Trophoblast cell (in vitro differentiated cells and primary cell): ENCODE results near the gene GPRC5D.

Experiments
- DNase-seq, 2 donors: peaks; one replicate each; pipeline ENCODE4 v3.0.0-alpha.2; 2016
- H2AFZ ChIP-seq: 2 replicates; pipeline ENCODE4 v1.6.1; 2013; ENCODE audit warnings: low read length, moderate library complexity, mild to moderate bottlenecking; ENCODE audit not compliant: insufficient read depth, poor library complexity
- H2AK5ac ChIP-seq: 2 replicates; pipeline ENCODE4 v1.6.1; 2013; ENCODE audit warnings: mild to moderate bottlenecking, low read length
- H2BK120ac ChIP-seq: 2 replicates; pipeline ENCODE4 v1.6.1; 2013; ENCODE audit warnings: low read length, mild to moderate bottlenecking, moderate library complexity; ENCODE audit not compliant: insufficient read depth, poor library complexity
- H2BK12ac ChIP-seq: 2 replicates; pipeline ENCODE4 v1.6.1; 2013; ENCODE audit warnings: mild to moderate bottlenecking, low read length, moderate library complexity
- H2BK5ac ChIP-seq: 2 replicates; pipeline ENCODE4 v1.6.1; 2013; ENCODE audit warnings: low read length, low read depth, moderate library complexity, mild to moderate bottlenecking; ENCODE audit not compliant: poor library complexity
- H3K14ac ChIP-seq: 2 replicates; pipeline ENCODE4 v1.6.1; 2013; ENCODE audit warnings: mild to moderate bottlenecking, low read length
- H3K18ac ChIP-seq: 2 replicates; pipeline ENCODE4 v1.6.1; 2013; ENCODE audit warnings: mild to moderate bottlenecking, low read length
- H3K23ac ChIP-seq: 2 replicates; pipeline ENCODE4 v1.6.1; 2013; ENCODE audit warnings: low read length
- H3K27ac ChIP-seq: 2 replicates; pipeline ENCODE4 v1.5.1; 2013; ENCODE audit warnings: low read depth, mild to moderate bottlenecking, inconsistent platforms, low read length, moderate library complexity
- H3K27me3 ChIP-seq: 2 replicates; pipeline ENCODE4 v1.6.1; 2013; ENCODE audit warnings: inconsistent platforms, mild to moderate bottlenecking, low read length, moderate library complexity; ENCODE audit not compliant: insufficient read depth
- H3K36me3 ChIP-seq, 2 experiments: 1 replicate in 1 of 2; 2 replicates in 1 of 2; pipeline ENCODE4 v1.6.1; 2013; ENCODE audit warnings: low read length in 2 of 2, mild to moderate bottlenecking in 2 of 2, moderate library complexity in 1 of 2; ENCODE audit not compliant: insufficient read depth in 2 of 2, control insufficient read depth in 1 of 2
- H3K4ac ChIP-seq: 2 replicates; pipeline ENCODE4 v1.6.1; 2013; ENCODE audit warnings: low read depth, mild to moderate bottlenecking, low read length, moderate library complexity
- H3K4me1 ChIP-seq, 2 experiments: 1 replicate in 1 of 2; 2 replicates in 1 of 2; pipeline ENCODE4 v1.6.1; 2013; ENCODE audit warnings: low read length in 2 of 2, mild to moderate bottlenecking in 2 of 2, moderate library complexity in 1 of 2; ENCODE audit not compliant: insufficient read depth in 2 of 2, control insufficient read depth in 1 of 2
- H3K4me2 ChIP-seq: 2 replicates; pipeline ENCODE4 v1.6.1; 2013; ENCODE audit warnings: inconsistent platforms, mild to moderate bottlenecking, low read length, moderate library complexity
- H3K4me3 ChIP-seq: 2 replicates; pipeline ENCODE4 v1.5.1; 2013; ENCODE audit warnings: mild to moderate bottlenecking, low read depth, low read length, inconsistent platforms
- H3K79me1 ChIP-seq: one replicate; pipeline ENCODE4 v1.6.1; 2013; ENCODE audit warnings: low read length
- H3K79me2 ChIP-seq: 2 replicates; pipeline ENCODE4 v1.6.1; 2013; ENCODE audit warnings: low read length, mild to moderate bottlenecking; ENCODE audit not compliant: control insufficient read depth, insufficient read depth, poor library complexity
- H3K9ac ChIP-seq: 2 replicates; pipeline ENCODE4 v1.6.1; 2013; ENCODE audit warnings: mild to moderate bottlenecking, low read length
- H3K9me3 ChIP-seq: 2 replicates; pipeline ENCODE4 v1.6.1; 2013; ENCODE audit warnings: low read depth, mild to moderate bottlenecking, control low read depth, inconsistent platforms, low read length; ENCODE audit not compliant: insufficient read depth
- H4K12ac ChIP-seq: 2 replicates; pipeline ENCODE4 v1.6.1; 2013; ENCODE audit warnings: low read depth, mild to moderate bottlenecking, low read length, moderate library complexity
- H4K8ac ChIP-seq: 2 replicates; pipeline ENCODE4 v1.6.1; 2013; ENCODE audit warnings: low read depth, mild to moderate bottlenecking, low read length, moderate library complexity
- H4K91ac ChIP-seq: one replicate; pipeline ENCODE4 v1.6.1; 2013; ENCODE audit warnings: low read depth, mild to moderate bottlenecking, low read length, moderate library complexity
- WGBS: extraction: QIAGEN DNeasy Blood & Tissue Kit; methylation state at CpG from one replicate; pipeline ENCODE4 v1.1.7; 2013; ENCODE audit warnings: missing lambda C conversion rate; ENCODE audit not compliant: insufficient read length, insufficient coverage; ENCODE audit errors: extremely low coverage; 5-methylcytosine and 5-hydroxymethylcytosine counted together

Gene GPRC5D

DNA sequence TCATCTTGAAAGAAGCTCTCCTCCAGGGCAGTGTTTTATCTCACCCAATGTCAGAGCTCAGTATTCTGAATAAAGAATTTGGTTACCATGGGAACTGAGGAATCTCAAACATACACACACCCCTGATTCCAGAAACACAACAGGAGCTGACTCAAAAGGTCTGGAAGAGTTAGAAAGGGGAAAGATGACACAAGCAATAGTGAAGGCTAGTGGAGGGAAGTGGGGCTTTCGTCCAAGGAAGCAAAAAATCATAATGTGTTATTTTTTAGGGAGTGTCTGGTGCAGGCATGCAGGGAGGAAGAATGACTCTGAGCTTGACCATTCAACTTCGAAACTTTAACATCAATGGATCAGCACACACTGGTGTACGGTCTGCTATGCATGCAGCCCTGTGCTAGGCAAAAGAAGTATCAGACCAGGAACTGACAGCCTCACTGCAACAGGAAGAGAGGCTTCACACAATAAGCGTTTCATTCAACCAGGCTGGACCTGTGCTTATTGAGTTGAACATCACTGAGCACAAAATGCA is 27.8 kb upstream of the GPRC5D start:
- no peak overlapping the region for H4K12ac ChIP-seq
- no peak overlapping the region for H3K14ac ChIP-seq
- no peaks in the 10 kb centered on the region for H3K79me1 ChIP-seq
- H4K91ac ChIP-seq = no peak overlapping the region
- WGBS = no CpG with 5 or more reads among the region's 4 CpGs
- H3K36me3 ChIP-seq = peaks cover 17 to 29% of the 10 kb centered on the region in 2 experiments
- H2BK120ac ChIP-seq = no peak overlapping the region
- no peaks in the 10 kb centered on the region for H3K9me3 ChIP-seq
- H3K27ac ChIP-seq = no peak overlapping the region
- peaks cover 10 to 15% of the 10 kb centered on the region in 2 experiments for H3K4me1 ChIP-seq
- no peak overlapping the region for H3K4ac ChIP-seq
- peak overlapping the region; percentile 38 for H3K9ac ChIP-seq
- H2BK12ac ChIP-seq = no peak overlapping the region
- H3K4me2 ChIP-seq = no peak overlapping the region
- no peak overlapping the region for H3K23ac ChIP-seq
- no peak overlapping the region for H3K4me3 ChIP-seq
- peak; percentile 78 to 98 for DNase-seq
- no peaks in the 10 kb centered on the region for H3K27me3 ChIP-seq
- no peaks in the 10 kb centered on the region for H3K79me2 ChIP-seq
- no peak overlapping the region for H2AFZ ChIP-seq
- no peak overlapping the region for H2AK5ac ChIP-seq
- H4K8ac ChIP-seq = no peak overlapping the region
- no peak overlapping the region for H3K18ac ChIP-seq
- H2BK5ac ChIP-seq = no peak overlapping the region

DNA sequence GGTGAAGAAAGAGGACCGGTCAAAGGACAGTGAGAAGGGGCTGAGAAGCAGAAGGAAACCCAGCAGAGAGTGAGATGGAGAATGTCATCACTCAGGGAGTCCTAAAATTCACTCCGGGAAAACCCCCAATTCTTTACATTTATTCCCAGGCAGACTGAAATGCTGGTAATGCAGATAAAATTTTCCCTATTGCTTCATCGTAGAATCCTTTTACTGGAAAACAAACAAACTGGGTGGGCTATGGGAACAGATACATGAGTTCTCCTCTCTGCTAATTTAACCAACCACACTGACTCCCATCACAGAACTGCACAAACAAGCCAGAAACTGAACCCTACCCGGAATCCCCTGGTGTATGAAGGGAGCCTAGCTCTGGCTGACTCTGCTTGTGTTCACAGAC is 27.2 kb upstream of the GPRC5D start:
- Histone ChIP-seq H3K18ac (no peak overlapping the region), H2BK12ac (no peak overlapping the region), H4K91ac (no peak overlapping the region), H3K14ac (no peak overlapping the region), H2BK5ac (no peak overlapping the region), H3K79me2 (no peaks in the 10 kb centered on the region), H3K79me1 (no peaks in the 10 kb centered on the region), H3K36me3 (peaks cover 16 to 31% of the 10 kb centered on the region in 2 experiments), H3K27me3 (no peaks in the 10 kb centered on the region), H3K4ac (no peak overlapping the region), H3K9ac (no peak overlapping the region), H3K4me3 (no peak overlapping the region), H3K27ac (no peak overlapping the region), H3K23ac (no peak overlapping the region), H4K8ac (no peak overlapping the region), H2BK120ac (no peak overlapping the region), H3K9me3 (no peaks in the 10 kb centered on the region), H2AFZ (no peak overlapping the region), H3K4me2 (no peak overlapping the region), H2AK5ac (no peak overlapping the region), H3K4me1 (peaks cover 10 to 15% of the 10 kb centered on the region in 2 experiments), H4K12ac (no peak overlapping the region)
- WGBS = no CpG with 5 or more reads among the region's 4 CpGs
- peak; percentile 67 to 96 for DNase-seq

DNA sequence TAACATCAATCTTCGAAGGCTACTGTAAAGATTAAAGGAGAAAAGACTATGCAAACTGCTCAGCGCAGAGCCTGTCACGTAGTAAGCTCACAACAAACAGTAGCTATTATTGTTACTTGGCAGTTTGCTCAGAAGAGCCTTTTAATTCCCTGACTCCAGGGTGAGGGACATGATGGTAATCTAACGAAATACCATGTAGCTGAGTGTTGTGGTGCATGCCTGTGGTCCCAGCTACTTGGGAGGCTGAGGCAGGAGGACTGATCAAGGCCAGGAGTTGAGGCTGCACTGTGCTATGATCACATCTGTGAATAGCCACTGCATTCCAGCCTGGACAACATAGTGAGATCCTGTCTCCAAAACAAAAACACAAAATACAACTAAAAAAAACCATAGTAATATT is 25.3 kb upstream of the GPRC5D start:
- H3K79me2 ChIP-seq = no peaks in the 10 kb centered on the region
- H3K9ac ChIP-seq = no peak overlapping the region
- H3K4ac ChIP-seq = no peak overlapping the region
- H4K12ac ChIP-seq = no peak overlapping the region
- H2AK5ac ChIP-seq = no peak overlapping the region
- H3K27me3 ChIP-seq = no peaks in the 10 kb centered on the region
- no peak overlapping the region for H2AFZ ChIP-seq
- no peak overlapping the region for H3K4me2 ChIP-seq
- no peak overlapping the region for H3K18ac ChIP-seq
- WGBS = no CpG with 5 or more reads among the region's 4 CpGs
- H2BK120ac ChIP-seq = no peak overlapping the region
- H2BK12ac ChIP-seq = no peak overlapping the region
- H3K14ac ChIP-seq = no peak overlapping the region
- peak; percentile 88 to 94 for DNase-seq
- H2BK5ac ChIP-seq = no peak overlapping the region
- H4K91ac ChIP-seq = no peak overlapping the region
- peaks cover 1% of the 10 kb centered on the region for H3K9me3 ChIP-seq
- H3K4me3 ChIP-seq = no peak overlapping the region
- peaks cover 21 to 41% of the 10 kb centered on the region in 2 experiments for H3K36me3 ChIP-seq
- H3K79me1 ChIP-seq = no peaks in the 10 kb centered on the region
- no peak overlapping the region for H4K8ac ChIP-seq
- H3K27ac ChIP-seq = no peak overlapping the region
- H3K23ac ChIP-seq = no peak overlapping the region
- H3K4me1 ChIP-seq = peaks cover 10 to 15% of the 10 kb centered on the region in 2 experiments

DNA sequence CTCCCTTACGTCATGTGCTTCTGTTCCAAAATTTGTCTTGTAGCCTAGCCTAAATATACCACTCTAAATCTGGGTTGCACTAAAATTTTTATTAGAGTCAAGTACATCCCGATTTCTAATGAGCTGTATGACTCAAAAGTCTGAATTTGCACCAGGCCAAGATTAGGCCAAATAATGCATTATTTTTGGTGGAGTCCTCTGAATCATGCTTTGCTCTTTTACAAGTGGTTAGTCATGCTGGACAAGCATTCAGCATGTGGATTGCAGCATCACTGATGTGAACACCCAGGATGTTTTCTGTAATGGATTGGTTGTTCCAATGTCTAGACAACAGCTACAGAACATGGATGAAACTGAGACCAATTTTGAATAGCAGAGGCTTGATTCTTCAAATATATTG is 24.4 kb upstream of the GPRC5D start:
- Histone ChIP-seq H4K91ac (no peak overlapping the region), H3K14ac (no peak overlapping the region), H2AFZ (no peak overlapping the region), H2AK5ac (no peak overlapping the region), H2BK120ac (no peak overlapping the region), H3K18ac (no peak overlapping the region), H2BK5ac (no peak overlapping the region), H3K9ac (no peak overlapping the region), H3K27me3 (no peaks in the 10 kb centered on the region), H2BK12ac (no peak overlapping the region), H3K4me3 (no peak overlapping the region), H4K8ac (no peak overlapping the region), H3K4me1 (peaks cover 10 to 15% of the 10 kb centered on the region in 2 experiments), H3K9me3 (peaks cover 1% of the 10 kb centered on the region), H3K4ac (no peak overlapping the region), H3K27ac (no peak overlapping the region), H3K23ac (no peak overlapping the region), H3K36me3 (peaks cover 17 to 38% of the 10 kb centered on the region in 2 experiments), H4K12ac (no peak overlapping the region), H3K79me2 (no peaks in the 10 kb centered on the region), H3K79me1 (no peaks in the 10 kb centered on the region), H3K4me2 (no peak overlapping the region)
- WGBS = no CpG with 5 or more reads among the region's 2 CpGs
- DNase-seq = peak; percentile 77 to 91
